HEK293 (cell line): ENCODE results near the gene ADAMTSL5.

Experiments
- GLIS2 ChIP-seq: fragments of 450-650 bp; formaldehyde crosslinking; IDR thresholded peaks from 2 replicates; pipeline ENCODE4 v1.5.1; 2016; ENCODE audit warnings: missing biosample characterization, missing genetic modification characterization
- KLF7 ChIP-seq: fragments of 450-650 bp; formaldehyde crosslinking; IDR thresholded peaks from 2 replicates; pipeline ENCODE4 v1.5.1; 2016; ENCODE audit warnings: missing biosample characterization, missing genetic modification characterization, borderline replicate concordance
- KLF9 ChIP-seq: fragments of 450-650 bp; formaldehyde crosslinking; IDR thresholded peaks from 2 replicates; pipeline ENCODE4 v1.5.1; 2016; ENCODE audit warnings: missing biosample characterization, missing genetic modification characterization, low read depth
- SCRT2 ChIP-seq: fragments of 450-650 bp; formaldehyde crosslinking; IDR thresholded peaks from 2 replicates; pipeline ENCODE4 v1.5.1; 2016; ENCODE audit warnings: missing biosample characterization, missing genetic modification characterization
- TCF7L2 ChIP-seq: IDR thresholded peaks from 2 replicates; pipeline ENCODE4 v1.6.1; 2011; ENCODE audit warnings: low read depth, mild to moderate bottlenecking, inconsistent platforms, low read length, moderate library complexity, borderline replicate concordance
- TRIM28 ChIP-seq: IDR thresholded peaks from 2 replicates; pipeline ENCODE4 v1.6.1; 2011; ENCODE audit warnings: low read length, control low read depth, borderline replicate concordance
- ZNF10 ChIP-seq: fragments of 450-650 bp; formaldehyde crosslinking; IDR thresholded peaks from 2 replicates; pipeline ENCODE4 v1.5.1; 2017; ENCODE audit warnings: missing biosample characterization, missing genetic modification characterization
- ZNF19 ChIP-seq: fragments of 450-650 bp; formaldehyde crosslinking; IDR thresholded peaks from 2 replicates; pipeline ENCODE4; 2016; ENCODE audit warnings: missing biosample characterization, missing genetic modification characterization, low read depth
- ZNF23 ChIP-seq: fragments of 450-650 bp; formaldehyde crosslinking; IDR thresholded peaks from 2 replicates; pipeline ENCODE4 v1.5.1; 2016; ENCODE audit warnings: missing biosample characterization, missing genetic modification characterization, borderline replicate concordance
- ZNF274 ChIP-seq, 2 experiments: fragments of 200-500 bp in 1 of 2; fragments of 450-650 bp in 1 of 2; sonication (Bioruptor generic) in 1 of 2; formaldehyde crosslinking in 1 of 2; IDR thresholded peaks; 2 replicates each; pipeline versions ENCODE4 v1.5.1 to v1.6.1; 2014 to 2016; ENCODE audit warnings: borderline replicate concordance in 1 of 2, inconsistent platforms in 1 of 2, low read length in 1 of 2, missing biosample characterization in 1 of 2, missing genetic modification characterization in 1 of 2
- ZNF391 ChIP-seq: fragments of 450-650 bp; formaldehyde crosslinking; IDR thresholded peaks from 2 replicates; pipeline ENCODE4 v1.5.1; 2016; ENCODE audit warnings: low read depth, missing biosample characterization, missing genetic modification characterization, borderline replicate concordance
- ZNF600 ChIP-seq: fragments of 450-650 bp; formaldehyde crosslinking; IDR thresholded peaks from 2 replicates; pipeline ENCODE4 v1.5.1; 2016; ENCODE audit warnings: missing biosample characterization, missing genetic modification characterization
- ZNF624 ChIP-seq: fragments of 450-650 bp; formaldehyde crosslinking; IDR thresholded peaks from 2 replicates; pipeline ENCODE4 v1.5.1; 2017; ENCODE audit warnings: missing biosample characterization, missing genetic modification characterization
- ZNF677 ChIP-seq: fragments of 450-650 bp; IDR thresholded peaks from 2 replicates; pipeline ENCODE4 v1.5.0; 2018; ENCODE audit warnings: missing biosample characterization, mild to moderate bottlenecking, missing genetic modification characterization, moderate library complexity
- ZNF707 ChIP-seq: fragments of 450-650 bp; formaldehyde crosslinking; IDR thresholded peaks from 2 replicates; pipeline ENCODE4 v1.5.1; 2016; ENCODE audit warnings: missing biosample characterization, missing genetic modification characterization
- ZNF791 ChIP-seq: fragments of 450-650 bp; formaldehyde crosslinking; IDR thresholded peaks from 2 replicates; pipeline ENCODE4 v1.5.1; 2016; ENCODE audit warnings: missing biosample characterization, missing genetic modification characterization
- ZSCAN30 ChIP-seq: fragments of 450-650 bp; IDR thresholded peaks from 2 replicates; pipeline ENCODE4 v1.5.1; 2018; ENCODE audit warnings: missing biosample characterization, mild to moderate bottlenecking, missing genetic modification characterization, moderate library complexity
- TF ChIP-seq, protein P1 (sequence below): fragments of 450-650 bp; formaldehyde crosslinking; conservative IDR thresholded peaks from 2 replicates; pipeline ENCODE4 v1.5.1; 2016; ENCODE audit warnings: low read depth, missing biosample characterization, missing genetic modification characterization
- TF ChIP-seq, protein P2 (sequence below): fragments of 450-650 bp; formaldehyde crosslinking; IDR thresholded peaks from 2 replicates; pipeline ENCODE4 v1.5.1; 2017; ENCODE audit warnings: missing biosample characterization, mild to moderate bottlenecking, missing genetic modification characterization, moderate library complexity
- TF ChIP-seq, protein P3 (sequence below): fragments of 450-650 bp; formaldehyde crosslinking; IDR thresholded peaks from 2 replicates; pipeline ENCODE4 v1.5.1; 2016; ENCODE audit warnings: missing biosample characterization, missing genetic modification characterization
- TF ChIP-seq, protein P4 (sequence below): fragments of 450-650 bp; formaldehyde crosslinking; IDR thresholded peaks from 2 replicates; pipeline ENCODE4 v1.5.1; 2016; ENCODE audit warnings: missing biosample characterization, missing genetic modification characterization
- TF ChIP-seq, protein P5 (sequence below): fragments of 450-650 bp; formaldehyde crosslinking; IDR thresholded peaks from 2 replicates; pipeline ENCODE4 v1.5.1; 2016; ENCODE audit warnings: missing biosample characterization, missing genetic modification characterization
- TF ChIP-seq, protein P6 (sequence below): sonication (generic); formaldehyde crosslinking; IDR thresholded peaks from 2 replicates; pipeline ENCODE4 v1.8.1; 2022; ENCODE audit warnings: mild to moderate bottlenecking, moderate library complexity, missing genetic modification reagents
- TF ChIP-seq, protein P7 (sequence below): fragments of 450-650 bp; formaldehyde crosslinking; IDR thresholded peaks from 2 replicates; pipeline ENCODE4 v1.5.1; 2016; ENCODE audit warnings: missing biosample characterization, missing genetic modification characterization

ADAMTSL5 gene

DNA sequence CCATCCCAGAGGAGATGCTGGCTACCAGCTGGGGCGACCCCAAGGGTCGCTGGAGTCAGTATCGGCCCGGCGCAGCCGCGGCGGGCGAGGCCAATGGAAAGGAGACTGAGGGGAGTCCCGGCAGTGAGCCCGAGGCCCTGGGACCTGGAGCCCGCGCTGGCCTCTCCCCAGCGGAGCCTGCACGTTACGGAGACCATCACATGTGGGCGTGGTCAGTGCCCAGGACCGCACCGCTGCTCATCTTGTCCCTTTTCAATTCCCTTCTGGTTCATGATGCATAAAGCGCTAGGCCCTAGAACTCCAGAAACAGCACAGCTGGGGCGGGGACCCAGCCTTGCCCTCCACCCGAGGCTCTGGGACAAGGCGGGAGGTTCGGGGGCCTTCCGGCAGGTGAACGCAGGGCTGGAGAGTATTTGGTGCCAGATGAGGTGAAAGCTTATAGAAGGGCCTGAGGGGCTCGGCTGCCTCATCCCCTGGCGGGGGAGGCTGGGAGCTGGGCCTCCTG, 41.8 kb downstream of the ADAMTSL5 start (continued):
- TF ChIP-seq, protein P1, sequence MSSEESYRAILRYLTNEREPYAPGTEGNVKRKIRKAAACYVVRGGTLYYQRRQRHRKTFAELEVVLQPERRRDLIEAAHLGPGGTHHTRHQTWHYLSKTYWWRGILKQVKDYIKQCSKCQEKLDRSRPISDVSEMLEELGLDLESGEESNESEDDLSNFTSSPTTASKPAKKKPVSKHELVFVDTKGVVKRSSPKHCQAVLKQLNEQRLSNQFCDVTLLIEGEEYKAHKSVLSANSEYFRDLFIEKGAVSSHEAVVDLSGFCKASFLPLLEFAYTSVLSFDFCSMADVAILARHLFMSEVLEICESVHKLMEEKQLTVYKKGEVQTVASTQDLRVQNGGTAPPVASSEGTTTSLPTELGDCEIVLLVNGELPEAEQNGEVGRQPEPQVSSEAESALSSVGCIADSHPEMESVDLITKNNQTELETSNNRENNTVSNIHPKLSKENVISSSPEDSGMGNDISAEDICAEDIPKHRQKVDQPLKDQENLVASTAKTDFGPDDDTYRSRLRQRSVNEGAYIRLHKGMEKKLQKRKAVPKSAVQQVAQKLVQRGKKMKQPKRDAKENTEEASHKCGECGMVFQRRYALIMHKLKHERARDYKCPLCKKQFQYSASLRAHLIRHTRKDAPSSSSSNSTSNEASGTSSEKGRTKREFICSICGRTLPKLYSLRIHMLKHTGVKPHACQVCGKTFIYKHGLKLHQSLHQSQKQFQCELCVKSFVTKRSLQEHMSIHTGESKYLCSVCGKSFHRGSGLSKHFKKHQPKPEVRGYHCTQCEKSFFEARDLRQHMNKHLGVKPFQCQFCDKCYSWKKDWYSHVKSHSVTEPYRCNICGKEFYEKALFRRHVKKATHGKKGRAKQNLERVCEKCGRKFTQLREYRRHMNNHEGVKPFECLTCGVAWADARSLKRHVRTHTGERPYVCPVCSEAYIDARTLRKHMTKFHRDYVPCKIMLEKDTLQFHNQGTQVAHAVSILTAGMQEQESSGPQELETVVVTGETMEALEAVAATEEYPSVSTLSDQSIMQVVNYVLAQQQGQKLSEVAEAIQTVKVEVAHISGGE (tag by site-specific recombination) = peak; percentile 12; the same call in 1 of the 2 replicates
- TF ChIP-seq ZNF10 (tag by site-specific recombination) (no peak), TCF7L2 (no peak), ZNF677 (tag by site-specific recombination) (no peak), KLF9 (tag by site-specific recombination) (peak; percentile 89), KLF7 (tag by site-specific recombination) (no peak), GLIS2 (tag by site-specific recombination) (0 out of 2 replicates have a peak, but pooled peaks have one; percentile 5), SCRT2 (tag by site-specific recombination) (no peak), ZSCAN30 (tag by site-specific recombination) (no peak), ZNF23 (tag by site-specific recombination) (no peak), ZNF707 (tag by site-specific recombination) (no peak), ZNF791 (tag by site-specific recombination) (no peak), ZNF624 (tag by site-specific recombination) (no peak), ZNF19 (tag by site-specific recombination) (no peak), ZNF600 (tag by site-specific recombination) (peak; percentile 75), ZNF391 (tag by site-specific recombination) (no peak), ZNF274 (IDR thresholded peaks at IDR 0.05; ENCODE audit: low read length) (no peak), ZNF274 (tag by site-specific recombination; IDR thresholded peaks at IDR 0.05; ENCODE audit: borderline replicate concordance) (no peak), TRIM28 (no peak)
- TF ChIP-seq, protein P2, sequence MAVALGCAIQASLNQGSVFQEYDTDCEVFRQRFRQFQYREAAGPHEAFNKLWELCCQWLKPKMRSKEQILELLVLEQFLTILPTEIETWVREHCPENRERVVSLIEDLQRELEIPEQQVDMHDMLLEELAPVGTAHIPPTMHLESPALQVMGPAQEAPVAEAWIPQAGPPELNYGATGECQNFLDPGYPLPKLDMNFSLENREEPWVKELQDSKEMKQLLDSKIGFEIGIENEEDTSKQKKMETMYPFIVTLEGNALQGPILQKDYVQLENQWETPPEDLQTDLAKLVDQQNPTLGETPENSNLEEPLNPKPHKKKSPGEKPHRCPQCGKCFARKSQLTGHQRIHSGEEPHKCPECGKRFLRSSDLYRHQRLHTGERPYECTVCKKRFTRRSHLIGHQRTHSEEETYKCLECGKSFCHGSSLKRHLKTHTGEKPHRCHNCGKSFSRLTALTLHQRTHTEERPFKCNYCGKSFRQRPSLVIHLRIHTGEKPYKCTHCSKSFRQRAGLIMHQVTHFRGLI (tag by site-specific recombination) = 0 out of 2 replicates have a peak, but pooled peaks have one; percentile 6
- TF ChIP-seq, protein P3, sequence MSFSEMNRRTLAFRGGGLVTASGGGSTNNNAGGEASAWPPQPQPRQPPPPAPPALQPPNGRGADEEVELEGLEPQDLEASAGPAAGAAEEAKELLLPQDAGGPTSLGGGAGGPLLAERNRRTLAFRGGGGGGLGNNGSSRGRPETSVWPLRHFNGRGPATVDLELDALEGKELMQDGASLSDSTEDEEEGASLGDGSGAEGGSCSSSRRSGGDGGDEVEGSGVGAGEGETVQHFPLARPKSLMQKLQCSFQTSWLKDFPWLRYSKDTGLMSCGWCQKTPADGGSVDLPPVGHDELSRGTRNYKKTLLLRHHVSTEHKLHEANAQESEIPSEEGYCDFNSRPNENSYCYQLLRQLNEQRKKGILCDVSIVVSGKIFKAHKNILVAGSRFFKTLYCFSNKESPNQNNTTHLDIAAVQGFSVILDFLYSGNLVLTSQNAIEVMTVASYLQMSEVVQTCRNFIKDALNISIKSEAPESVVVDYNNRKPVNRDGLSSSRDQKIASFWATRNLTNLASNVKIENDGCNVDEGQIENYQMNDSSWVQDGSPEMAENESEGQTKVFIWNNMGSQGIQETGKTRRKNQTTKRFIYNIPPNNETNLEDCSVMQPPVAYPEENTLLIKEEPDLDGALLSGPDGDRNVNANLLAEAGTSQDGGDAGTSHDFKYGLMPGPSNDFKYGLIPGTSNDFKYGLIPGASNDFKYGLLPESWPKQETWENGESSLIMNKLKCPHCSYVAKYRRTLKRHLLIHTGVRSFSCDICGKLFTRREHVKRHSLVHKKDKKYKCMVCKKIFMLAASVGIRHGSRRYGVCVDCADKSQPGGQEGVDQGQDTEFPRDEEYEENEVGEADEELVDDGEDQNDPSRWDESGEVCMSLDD (tag by site-specific recombination) = 0 out of 2 replicates have a peak, but pooled peaks have one; percentile 53
- TF ChIP-seq, protein P4, sequence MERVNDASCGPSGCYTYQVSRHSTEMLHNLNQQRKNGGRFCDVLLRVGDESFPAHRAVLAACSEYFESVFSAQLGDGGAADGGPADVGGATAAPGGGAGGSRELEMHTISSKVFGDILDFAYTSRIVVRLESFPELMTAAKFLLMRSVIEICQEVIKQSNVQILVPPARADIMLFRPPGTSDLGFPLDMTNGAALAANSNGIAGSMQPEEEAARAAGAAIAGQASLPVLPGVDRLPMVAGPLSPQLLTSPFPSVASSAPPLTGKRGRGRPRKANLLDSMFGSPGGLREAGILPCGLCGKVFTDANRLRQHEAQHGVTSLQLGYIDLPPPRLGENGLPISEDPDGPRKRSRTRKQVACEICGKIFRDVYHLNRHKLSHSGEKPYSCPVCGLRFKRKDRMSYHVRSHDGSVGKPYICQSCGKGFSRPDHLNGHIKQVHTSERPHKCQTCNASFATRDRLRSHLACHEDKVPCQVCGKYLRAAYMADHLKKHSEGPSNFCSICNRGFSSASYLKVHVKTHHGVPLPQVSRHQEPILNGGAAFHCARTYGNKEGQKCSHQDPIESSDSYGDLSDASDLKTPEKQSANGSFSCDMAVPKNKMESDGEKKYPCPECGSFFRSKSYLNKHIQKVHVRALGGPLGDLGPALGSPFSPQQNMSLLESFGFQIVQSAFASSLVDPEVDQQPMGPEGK (tag by site-specific recombination) = no peak; the same call in 1 of the 2 replicates
- TF ChIP-seq, protein P5, sequence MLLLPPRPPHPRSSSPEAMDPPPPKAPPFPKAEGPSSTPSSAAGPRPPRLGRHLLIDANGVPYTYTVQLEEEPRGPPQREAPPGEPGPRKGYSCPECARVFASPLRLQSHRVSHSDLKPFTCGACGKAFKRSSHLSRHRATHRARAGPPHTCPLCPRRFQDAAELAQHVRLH (tag by site-specific recombination) = no peak
- TF ChIP-seq, protein P6, sequence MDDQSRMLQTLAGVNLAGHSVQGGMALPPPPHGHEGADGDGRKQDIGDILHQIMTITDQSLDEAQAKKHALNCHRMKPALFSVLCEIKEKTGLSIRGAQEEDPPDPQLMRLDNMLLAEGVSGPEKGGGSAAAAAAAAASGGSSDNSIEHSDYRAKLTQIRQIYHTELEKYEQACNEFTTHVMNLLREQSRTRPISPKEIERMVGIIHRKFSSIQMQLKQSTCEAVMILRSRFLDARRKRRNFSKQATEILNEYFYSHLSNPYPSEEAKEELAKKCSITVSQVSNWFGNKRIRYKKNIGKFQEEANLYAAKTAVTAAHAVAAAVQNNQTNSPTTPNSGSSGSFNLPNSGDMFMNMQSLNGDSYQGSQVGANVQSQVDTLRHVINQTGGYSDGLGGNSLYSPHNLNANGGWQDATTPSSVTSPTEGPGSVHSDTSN = no peak
- TF ChIP-seq, protein P7, sequence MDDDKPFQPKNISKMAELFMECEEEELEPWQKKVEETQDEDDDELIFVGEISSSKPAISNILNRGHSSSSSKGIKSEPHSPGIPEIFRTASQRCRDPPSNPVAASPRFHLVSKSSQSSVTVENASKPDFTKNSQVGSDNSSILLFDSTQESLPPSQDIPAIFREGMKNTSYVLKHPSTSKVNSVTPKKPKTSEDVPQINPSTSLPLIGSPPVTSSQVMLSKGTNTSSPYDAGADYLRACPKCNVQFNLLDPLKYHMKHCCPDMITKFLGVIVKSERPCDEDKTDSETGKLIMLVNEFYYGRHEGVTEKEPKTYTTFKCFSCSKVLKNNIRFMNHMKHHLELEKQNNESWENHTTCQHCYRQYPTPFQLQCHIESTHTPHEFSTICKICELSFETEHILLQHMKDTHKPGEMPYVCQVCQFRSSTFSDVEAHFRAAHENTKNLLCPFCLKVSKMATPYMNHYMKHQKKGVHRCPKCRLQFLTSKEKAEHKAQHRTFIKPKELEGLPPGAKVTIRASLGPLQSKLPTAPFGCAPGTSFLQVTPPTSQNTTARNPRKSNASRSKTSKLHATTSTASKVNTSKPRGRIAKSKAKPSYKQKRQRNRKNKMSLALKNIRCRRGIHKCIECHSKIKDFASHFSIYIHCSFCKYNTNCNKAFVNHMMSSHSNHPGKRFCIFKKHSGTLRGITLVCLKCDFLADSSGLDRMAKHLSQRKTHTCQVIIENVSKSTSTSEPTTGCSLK (tag by site-specific recombination) = no peak
